DND-41 (cell line): ENCODE results near the gene MUC5B.

Source experiments
- ATAC-seq: fragments of 200-7000 bp; cut with Tn5 transposase; 3 replicates; pipeline ENCODE4 v1.9.1; 2021; ENCODE audit warnings: low read depth; ENCODE audit not compliant: insufficient read depth
- DNase-seq: peaks from one replicate; pipeline ENCODE4 v3.0.0-alpha.2; 2020
- H2AFZ ChIP-seq: 2 replicates; pipeline ENCODE4 v1.6.0; 2012; ENCODE audit warnings: low read depth, low read length
- H3K27ac ChIP-seq: 2 replicates; pipeline ENCODE4 v1.5.1; 2012; ENCODE audit warnings: low read length, inconsistent platforms
- H3K27me3 ChIP-seq: fragments of 200-600 bp; sonication (generic); 2 replicates; pipeline ENCODE4 v1.6.0; 2012; ENCODE audit warnings: low read length, mild to moderate bottlenecking, inconsistent platforms; ENCODE audit not compliant: insufficient read depth, poor library complexity
- H3K36me3 ChIP-seq: 2 replicates; pipeline ENCODE4 v1.5.1; 2012; ENCODE audit warnings: low read length, inconsistent platforms; ENCODE audit not compliant: insufficient read depth
- H3K4me1 ChIP-seq: 2 replicates; pipeline ENCODE4 v1.5.1; 2012; ENCODE audit warnings: mild to moderate bottlenecking, low read length; ENCODE audit not compliant: insufficient read depth
- H3K4me2 ChIP-seq: 2 replicates; pipeline ENCODE4 v1.6.0; 2012; ENCODE audit warnings: mild to moderate bottlenecking, moderate library complexity, low read length, inconsistent platforms; ENCODE audit not compliant: insufficient read depth
- H3K4me3 ChIP-seq, 2 experiments: fragments of 200-600 bp in 1 of 2; shearing (Covaris generic) in 1 of 2; 2 replicates each; pipeline ENCODE4 v1.5.1; 2012 to 2016; ENCODE audit warnings: inconsistent platforms in 2 of 2, low read length in 2 of 2, mild to moderate bottlenecking in 2 of 2, low read depth in 1 of 2, moderate library complexity in 1 of 2
- H3K79me2 ChIP-seq: 2 replicates; pipeline ENCODE4 v1.6.0; 2012; ENCODE audit warnings: low read length, inconsistent platforms; ENCODE audit not compliant: insufficient read depth
- H3K9ac ChIP-seq: 2 replicates; pipeline ENCODE4 v1.6.0; 2012; ENCODE audit warnings: low read depth, mild to moderate bottlenecking, inconsistent platforms, low read length, moderate library complexity
- H3K9me3 ChIP-seq: 2 replicates; pipeline ENCODE4 v1.5.1; 2012; ENCODE audit warnings: low read length, moderate library complexity, mild to moderate bottlenecking, inconsistent platforms; ENCODE audit not compliant: insufficient read depth, severe bottlenecking
- H4K20me1 ChIP-seq: 2 replicates; pipeline ENCODE4 v1.6.0; 2012; ENCODE audit warnings: low read length; ENCODE audit not compliant: insufficient read depth
- EZH2 ChIP-seq: IDR thresholded peaks from 3 replicates; pipeline ENCODE4 v1.6.1; 2012; ENCODE audit warnings: borderline replicate concordance, low read depth, mild to moderate bottlenecking, moderate library complexity, low read length, inconsistent platforms; ENCODE audit not compliant: severe bottlenecking
- TF ChIP-seq, protein P1 (sequence below): IDR thresholded peaks from 2 replicates; pipeline ENCODE4 v1.5.1; 2012; ENCODE audit warnings: borderline replicate concordance, low read length, moderate library complexity, mild to moderate bottlenecking; ENCODE audit not compliant: poor library complexity, severe bottlenecking; ENCODE audit errors: extremely low read depth

The MUC5B gene

DNA sequence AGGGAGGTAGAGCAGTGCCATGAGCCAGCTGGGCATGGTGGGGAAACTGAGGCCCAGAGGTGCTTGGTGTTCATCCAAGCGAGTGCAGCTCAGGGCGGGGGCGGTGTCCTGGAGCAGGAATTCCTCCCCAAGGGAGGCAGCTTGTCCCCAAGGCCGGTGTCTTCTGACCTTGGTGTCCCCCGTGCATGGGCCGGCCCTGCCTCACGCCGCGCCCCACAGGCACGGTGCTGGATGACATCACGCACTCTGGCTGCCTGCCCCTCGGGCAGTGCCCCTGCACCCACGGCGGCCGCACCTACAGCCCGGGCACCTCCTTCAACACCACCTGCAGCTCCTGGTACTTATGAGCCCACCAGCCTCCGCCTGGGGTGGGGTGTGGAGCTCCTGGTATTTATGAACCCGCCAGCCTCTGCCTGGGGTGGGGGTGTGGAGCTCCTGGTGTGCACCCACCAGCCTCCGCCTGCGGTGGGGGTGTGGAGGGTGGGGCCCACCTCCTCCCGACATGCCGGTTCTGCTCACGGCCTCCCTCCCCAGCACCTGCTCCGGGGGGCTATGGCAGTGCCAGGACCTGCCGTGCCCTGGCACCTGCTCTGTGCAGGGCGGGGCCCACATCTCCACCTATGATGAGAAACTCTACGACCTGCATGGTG lies 6.7 kb downstream of the MUC5B start:
- Histone ChIP-seq H4K20me1 (peaks cover 8% of the 10 kb centered on the region), H3K79me2 (no peaks in the 10 kb centered on the region), H3K27me3 (no peaks in the 10 kb centered on the region), H3K36me3 (no peaks in the 10 kb centered on the region), H3K27ac (no peak overlapping the region), H3K9ac (no peak overlapping the region), H3K4me1 (no peaks in the 10 kb centered on the region), H3K4me3 (no peak overlapping the region), H3K4me2 (no peak overlapping the region), H3K9me3 (no peaks in the 10 kb centered on the region), H2AFZ (no peak overlapping the region)
- no peak for TF ChIP-seq EZH2
- TF ChIP-seq, protein P1, sequence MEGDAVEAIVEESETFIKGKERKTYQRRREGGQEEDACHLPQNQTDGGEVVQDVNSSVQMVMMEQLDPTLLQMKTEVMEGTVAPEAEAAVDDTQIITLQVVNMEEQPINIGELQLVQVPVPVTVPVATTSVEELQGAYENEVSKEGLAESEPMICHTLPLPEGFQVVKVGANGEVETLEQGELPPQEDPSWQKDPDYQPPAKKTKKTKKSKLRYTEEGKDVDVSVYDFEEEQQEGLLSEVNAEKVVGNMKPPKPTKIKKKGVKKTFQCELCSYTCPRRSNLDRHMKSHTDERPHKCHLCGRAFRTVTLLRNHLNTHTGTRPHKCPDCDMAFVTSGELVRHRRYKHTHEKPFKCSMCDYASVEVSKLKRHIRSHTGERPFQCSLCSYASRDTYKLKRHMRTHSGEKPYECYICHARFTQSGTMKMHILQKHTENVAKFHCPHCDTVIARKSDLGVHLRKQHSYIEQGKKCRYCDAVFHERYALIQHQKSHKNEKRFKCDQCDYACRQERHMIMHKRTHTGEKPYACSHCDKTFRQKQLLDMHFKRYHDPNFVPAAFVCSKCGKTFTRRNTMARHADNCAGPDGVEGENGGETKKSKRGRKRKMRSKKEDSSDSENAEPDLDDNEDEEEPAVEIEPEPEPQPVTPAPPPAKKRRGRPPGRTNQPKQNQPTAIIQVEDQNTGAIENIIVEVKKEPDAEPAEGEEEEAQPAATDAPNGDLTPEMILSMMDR, result no peak
- ATAC-seq (no peak), DNase-seq (no peak)

DNA sequence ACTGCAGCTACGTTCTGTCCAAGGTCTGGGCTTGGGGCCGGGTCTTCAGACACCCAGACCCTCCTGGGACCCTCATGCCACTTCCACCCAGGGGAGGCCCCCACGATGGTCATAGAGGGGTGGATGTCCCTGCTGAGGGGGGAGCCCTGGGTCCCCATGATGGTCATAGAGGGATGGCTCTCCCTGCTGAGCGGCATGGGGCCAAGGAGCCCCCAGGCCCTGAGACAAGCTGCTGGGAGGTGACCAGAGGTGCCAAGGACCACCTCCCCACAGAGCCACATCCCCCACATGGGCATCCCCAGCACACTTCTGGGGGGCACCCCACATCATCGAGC lies 7.2 kb downstream of the MUC5B start:
- no peaks in the 10 kb centered on the region for H3K9me3 ChIP-seq
- H3K27ac ChIP-seq, result no peak overlapping the region
- H2AFZ ChIP-seq, result no peak overlapping the region
- ATAC-seq (no peak), DNase-seq (no peak)
- peaks cover 8% of the 10 kb centered on the region for H4K20me1 ChIP-seq
- no peaks in the 10 kb centered on the region for H3K27me3 ChIP-seq
- H3K36me3 ChIP-seq, result no peaks in the 10 kb centered on the region
- H3K79me2 ChIP-seq, result no peaks in the 10 kb centered on the region
- H3K9ac ChIP-seq, result no peak overlapping the region
- TF ChIP-seq, protein P1, result no peak
- TF ChIP-seq EZH2, result no peak
- H3K4me1 ChIP-seq, result no peaks in the 10 kb centered on the region
- no peak overlapping the region for H3K4me2 ChIP-seq
- H3K4me3 ChIP-seq, result no peak overlapping the region

DNA sequence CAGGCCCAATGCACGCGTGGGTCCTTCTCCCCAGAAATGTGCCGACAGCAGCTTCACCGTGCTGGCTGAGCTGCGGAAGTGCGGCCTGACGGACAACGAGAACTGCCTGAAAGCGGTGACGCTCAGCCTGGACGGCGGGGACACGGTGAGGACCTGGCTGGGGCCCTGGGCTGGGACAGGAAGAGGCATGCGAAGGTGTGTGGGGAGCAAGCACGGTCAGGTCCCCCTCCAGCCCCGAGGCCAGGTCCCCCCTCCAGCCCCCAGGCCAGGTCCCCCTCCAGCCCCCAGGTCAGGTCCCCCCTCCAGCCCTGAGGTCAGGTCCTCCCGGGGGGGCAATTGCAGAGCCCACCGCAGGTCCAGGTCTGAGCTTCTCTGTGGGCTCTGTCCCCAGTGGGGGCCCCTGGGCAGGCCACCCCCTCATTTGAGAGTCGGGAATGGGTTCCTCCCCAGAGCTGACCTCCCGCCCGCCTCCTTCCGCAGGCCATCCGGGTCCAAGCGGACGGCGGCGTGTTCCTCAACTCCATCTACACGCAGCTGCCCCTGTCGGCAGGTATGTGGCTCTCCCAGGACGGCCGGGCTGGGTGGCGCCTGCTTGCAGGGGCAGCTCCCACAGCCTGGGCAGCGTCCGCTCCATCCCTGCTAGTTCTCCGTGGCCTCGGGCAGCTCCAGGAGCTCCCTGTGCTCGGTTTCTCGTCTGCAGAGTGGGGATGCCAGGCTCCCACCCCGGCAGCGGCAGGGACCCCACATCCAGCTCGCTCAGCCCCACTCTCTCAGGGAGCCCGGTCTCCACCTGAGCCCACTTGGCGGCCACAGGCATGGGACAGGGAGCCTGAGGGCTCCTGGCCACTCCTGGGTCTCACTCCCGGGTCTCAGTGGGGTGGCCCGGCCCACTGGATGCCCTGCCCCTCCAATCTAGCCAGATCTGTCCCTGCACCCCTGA lies 7.9 kb downstream of the MUC5B start:
- H3K4me2 ChIP-seq, result no peak overlapping the region
- no peak overlapping the region for H2AFZ ChIP-seq
- ATAC-seq (no peak), DNase-seq (no peak)
- no peak for TF ChIP-seq EZH2
- TF ChIP-seq, protein P1, result no peak
- H3K27ac ChIP-seq, result no peak overlapping the region
- no peak overlapping the region for H3K9ac ChIP-seq
- no peaks in the 10 kb centered on the region for H3K79me2 ChIP-seq
- no peaks in the 10 kb centered on the region for H3K27me3 ChIP-seq
- H3K9me3 ChIP-seq, result no peaks in the 10 kb centered on the region
- no peaks in the 10 kb centered on the region for H3K4me1 ChIP-seq
- no peaks in the 10 kb centered on the region for H3K36me3 ChIP-seq
- peaks cover 8% of the 10 kb centered on the region for H4K20me1 ChIP-seq
- H3K4me3 ChIP-seq, result no peak overlapping the region
